K562 (cell line): ENCODE results near the gene SPAG9. TPM values are rescaled to one million over a fixed set of nuclear protein-coding genes. Genes with fewer than 3 reads are reported as not detected.

Experiments
- ATAC-seq: fragments of 200-7000 bp; cut with Tn5 transposase; 3 replicates; pipeline ENCODE4 v1.9.1; 2020; ENCODE audit warnings: moderate library complexity
- BruUV-seq: library from RNA; stranded (reverse); fragments of 400-500 nt; replicated peaks from 2 replicates; lab custom pipeline; 2021; lab: Mats Ljungman, UMichigan
- CTCF ChIA-PET: fragments of 300-600 bp; formaldehyde crosslinking; extraction: SDS; loops from one replicate; lab custom pipeline; 2021; ENCODE audit warnings: low intra/inter-chr PET ratio; lab: Yijun Ruan, JAX
- POLR2A ChIA-PET: fragments of 300-600, 350-650 bp; sonication (Branson Sonifier 250); formaldehyde crosslinking; extraction: SDS; loops from one replicate; lab custom pipeline; 2021; ENCODE audit warnings: antibody characterized with exemption, inconsistent platforms; lab: Yijun Ruan, JAX
- DNase-seq, 4 experiments: peaks; one replicate each; pipeline versions ENCODE4 v3.0.0 to v3.0.0-alpha.2; 2011 to 2018; ENCODE audit warnings: low spot score in 3 of 4, mixed read lengths in 3 of 4; ENCODE audit errors: extremely low read depth in 1 of 4
- FAIRE-seq: peaks from 2 replicates; lab custom pipeline; 2011; peaks lifted over from hg19 to GRCh38; lab: Jason Lieb, UNC
- H2AFZ ChIP-seq: 2 replicates; pipeline ENCODE4 v1.6.0; 2011; ENCODE audit warnings: low read depth, low read length, control low read depth, inconsistent platforms
- H3K27ac ChIP-seq: fragments of 200-600 bp; 3 replicates; pipeline ENCODE4 v1.8.0; 2011; ENCODE audit warnings: low read depth, mild to moderate bottlenecking, control low read depth, inconsistent platforms, low read length, moderate library complexity, mixed read lengths; ENCODE audit errors: extremely low read depth
- H3K27me3 ChIP-seq, 2 experiments: fragments of 300-600 bp in 1 of 2; 2 replicates in 1 of 2; 3 replicates in 1 of 2; pipeline versions ENCODE4 v1.6.0 to v1.8.0; 2011; ENCODE audit warnings: inconsistent platforms in 2 of 2, low read length in 2 of 2, mild to moderate bottlenecking in 1 of 2, mixed read lengths in 1 of 2, moderate library complexity in 1 of 2; ENCODE audit not compliant: control insufficient read depth in 2 of 2, insufficient read depth in 2 of 2
- H3K36me3 ChIP-seq: fragments of 300-600 bp; 3 replicates; pipeline ENCODE4 v1.8.0; 2011; ENCODE audit warnings: mild to moderate bottlenecking, low read length, inconsistent platforms; ENCODE audit not compliant: control insufficient read depth, insufficient read depth
- H3K4me1 ChIP-seq, 2 experiments: fragments of 200-600 bp in 1 of 2; replicated peaks in 1 of 2; 2 replicates in 1 of 2; 3 replicates in 1 of 2; pipeline versions ENCODE4 v1.5.1 to v1.8.0; 2011; ENCODE audit warnings: inconsistent platforms in 2 of 2, low read length in 2 of 2, mild to moderate bottlenecking in 1 of 2, mixed read lengths in 1 of 2, moderate library complexity in 1 of 2; ENCODE audit not compliant: control insufficient read depth in 2 of 2, insufficient read depth in 2 of 2
- H3K4me2 ChIP-seq: 2 replicates; pipeline ENCODE4 v1.6.1; 2011; ENCODE audit warnings: low read length, control low read depth, inconsistent platforms, mixed read lengths; ENCODE audit not compliant: insufficient read depth
- H3K4me3 ChIP-seq: fragments of 200-600 bp; sonication (generic), shearing (Covaris generic); 2 replicates; pipeline ENCODE4 v1.5.1; 2016; ENCODE audit warnings: control low read depth, inconsistent platforms
- H3K79me2 ChIP-seq: fragments of 200-600 bp; 3 replicates; pipeline ENCODE4 v1.8.0; 2011; ENCODE audit warnings: low read length, inconsistent platforms; ENCODE audit not compliant: control insufficient read depth, insufficient read depth
- H3K9ac ChIP-seq, 2 experiments: 2 replicates each; pipeline versions ENCODE4 v1.6.0 to v1.6.1; 2011; ENCODE audit warnings: low read depth in 2 of 2, low read length in 2 of 2, control low read depth in 1 of 2, inconsistent platforms in 1 of 2, mild to moderate bottlenecking in 1 of 2, mixed read lengths in 1 of 2; ENCODE audit not compliant: insufficient read depth in 1 of 2
- H3K9me1 ChIP-seq: one replicate; pipeline ENCODE4 v1.6.0; 2011; ENCODE audit warnings: inconsistent platforms, mild to moderate bottlenecking, low read length, moderate library complexity; ENCODE audit not compliant: control insufficient read depth, insufficient read depth
- H3K9me3 ChIP-seq: replicated peaks from 2 replicates; pipeline ENCODE4 v1.5.1; 2011; ENCODE audit warnings: low read depth, low read length, inconsistent platforms; ENCODE audit not compliant: control insufficient read depth, insufficient read depth
- H4K20me1 ChIP-seq: replicated peaks from 2 replicates; pipeline ENCODE4 v1.6.1; 2011; ENCODE audit warnings: low read length, inconsistent platforms, mixed read lengths; ENCODE audit not compliant: control insufficient read depth, insufficient read depth
- ATF7 ChIP-seq: fragments of 450-650 bp; IDR thresholded peaks from 2 replicates; pipeline ENCODE4 v1.7.1; 2014; ENCODE audit warnings: mild to moderate bottlenecking, moderate library complexity
- BRD4 ChIP-seq: fragments of 200-600 bp; sonication (generic); IDR thresholded peaks from 2 replicates; pipeline ENCODE4 v1.6.1; 2017; ENCODE audit warnings: inconsistent platforms
- DPF2 ChIP-seq: fragments of 450-650 bp; IDR thresholded peaks from 2 replicates; pipeline ENCODE4 v1.6.1; 2016
- EHMT2 ChIP-seq: fragments of 450-650 bp; IDR thresholded peaks from 2 replicates; pipeline ENCODE4 v1.6.1; 2018; ENCODE audit warnings: antibody characterized with exemption
- ELF1 ChIP-seq: fragments of 200-800 bp; sonication (Bioruptor generic); IDR thresholded peaks from 2 replicates; pipeline ENCODE4 v1.6.1; 2016; ENCODE audit warnings: missing genetic modification characterization, missing compliant biosample characterization
- LARP7 ChIP-seq: fragments of 450-650 bp; IDR thresholded peaks from 2 replicates; pipeline ENCODE4 v1.6.1; 2016
- MTA1 ChIP-seq: fragments of 450-650 bp; IDR thresholded peaks from 2 replicates; pipeline ENCODE4 v1.6.1; 2017; ENCODE audit warnings: borderline replicate concordance
- MYC ChIP-seq, 2 experiments: fragments of 250-450 bp in 1 of 2; sonication (Bioruptor Pico) in 1 of 2; IDR thresholded peaks; 2 replicates each; pipeline versions ENCODE4 v1.5.1 to v1.6.1; 2012 to 2021; ENCODE audit warnings: low read depth in 2 of 2, borderline replicate concordance in 1 of 2, improper control_type of control experiment in 1 of 2, low read length in 1 of 2, mild to moderate bottlenecking in 1 of 2, moderate library complexity in 1 of 2
- POLR3G ChIP-seq: IDR thresholded peaks from 2 replicates; pipeline ENCODE4 v1.6.1; 2011; ENCODE audit not compliant: insufficient read length, insufficient replicate concordance; ENCODE audit errors: extremely low read depth
- PRMT5 ChIP-seq: sonication (generic); formaldehyde crosslinking; IDR thresholded peaks from 2 replicates; pipeline ENCODE4 v1.5.0; 2020; ENCODE audit warnings: missing genetic modification reagents
- SNRNP70 ChIP-seq: fragments of 200-400 bp; formaldehyde crosslinking; optimal IDR thresholded peaks from 2 replicates; pipeline ENCODE3; 2017; ENCODE audit warnings: low read depth, low read length
- ZNF609 ChIP-seq: sonication (generic); formaldehyde crosslinking; IDR thresholded peaks from 2 replicates; pipeline ENCODE4 v1.8.1; 2023; ENCODE audit warnings: missing genetic modification reagents, mild to moderate bottlenecking, borderline replicate concordance
- WGBS: fragments of 100-300 bp; shearing (Covaris generic); methylation state at CpG from one replicate; pipeline ENCODE4 v1.1.6; 2016; ENCODE audit warnings: low coverage, mixed read lengths; ENCODE audit not compliant: insufficient coverage; ENCODE audit errors: missing lambda C conversion rate; 5-methylcytosine and 5-hydroxymethylcytosine counted together
- in situ Hi-C: fragments of 300-500 bp; cut with MboI; formaldehyde crosslinking; loops from 4 replicates; pipeline ENCODE4 v1.15.0; 2018; ENCODE audit warnings: inconsistent platforms, mixed read lengths
- intact Hi-C: fragments of 100-400 bp; cut with micrococcal nuclease; formaldehyde crosslinking; loops from 2 replicates; pipeline ENCODE4 v1.14.2; 2022
- polyA plus RNA-seq, 8 experiments: library from polyadenylated mRNA; depleted of rRNA in 4 of 8; stranded (reverse) in 5 of 8; unstranded in 3 of 8; fragments of >200 nt; fragmentation: Nextera tagmentation in 2 of 8; fragmentation: Illumina TruSeq in 1 of 8; extraction: Ambion mirVana in 2 of 8; extraction: Trizol in 1 of 8; gene quantifications; 2 replicates each; pipeline versions ENCODE4 v1.2.1 to v1.2.3, GENCODE V29; 2011 to 2014; ENCODE audit warnings: inconsistent platforms in 1 of 8, missing spikeins in 1 of 8
- total RNA-seq, 7 experiments: library from RNA; depleted of rRNA in 6 of 7; stranded (reverse); fragments of >200 nt in 6 of 7; fragmentation: Illumina TruSeq in 2 of 7; extraction: Trizol in 2 of 7; gene quantifications; 2 replicates each; pipeline versions ENCODE4 v1.2.1 to v1.2.3, GENCODE V29; 2011 to 2021; ENCODE audit warnings: low replicate concordance in 1 of 7
- TF ChIP-seq, protein P1 (sequence below): fragments of 250-450 bp; sonication (Bioruptor Pico); IDR thresholded peaks from 2 replicates; pipeline ENCODE4 v1.8.0; 2022; ENCODE audit warnings: inconsistent platforms, mild to moderate bottlenecking, moderate library complexity, borderline replicate concordance

The SPAG9 gene
- total and polyA plus RNA-seq, 9 of the 15 experiments (the other 6 are each of a cell fraction or from before 2014, with no cell fraction given) = 12.2 to 99.2 (median 58.2) TPM

- TF ChIP-seq MYC (IDR thresholded peaks at IDR 0.05; ENCODE audit: low read depth, low read length) = no peak
- TF ChIP-seq MYC (CRISPR knock-in tag; IDR thresholded peaks at IDR 0.05; ENCODE audit: borderline replicate concordance, low read depth) = no peak
- 0 out of 2 replicates have a peak, but pooled peaks have one; percentile 21 for TF ChIP-seq DPF2
- no peak for TF ChIP-seq BRD4
- no peak for TF ChIP-seq MTA1
- peak; percentile 43; the same call in 1 of the 2 replicates for TF ChIP-seq EHMT2
Measured at GRCh38 chr17:51079049-51079448, 41.6 kb downstream of the SPAG9 start (continued).

GRCh38 chr17:51078009-51078592, 42.6 kb downstream of the SPAG9 start:
- BruUV-seq = no TSS peak
- H3K9me3 ChIP-seq = no peaks in the 10 kb centered on the region
- ATAC-seq (no peak), FAIRE-seq (no peak), DNase-seq (no peak)
- no peak overlapping the region for H3K4me2 ChIP-seq
- ChIA-PET CTCF (no interaction called here), POLR2A (interaction anchor here (0.6 to 1.0 kb wide), 5 partner anchors 11 to 215 kb away, joined by 3 to 5 read pairs (median 3); no protein-coding TSS in a partner anchor)
- intact Hi-C loops (no loop called here), in situ Hi-C loops (no loop called here)
- H3K4me3 ChIP-seq = no peak overlapping the region
- no peak overlapping the region for H3K27ac ChIP-seq
- H3K79me2 ChIP-seq = peaks cover 28% of the 10 kb centered on the region
- WGBS = 97% methylated on average over 5 of the region's 5 CpGs
- H4K20me1 ChIP-seq = 0 out of 2 replicates have a peak, but pooled peaks cover 3% of the 10 kb centered on the region
- H3K4me1 ChIP-seq = no peaks in the 10 kb centered on the region
- H3K36me3 ChIP-seq = peaks cover 48% of the 10 kb centered on the region
- H3K9me1 ChIP-seq = no peaks in the 10 kb centered on the region
- no peak overlapping the region for H2AFZ ChIP-seq
- no peak overlapping the region for H3K9ac ChIP-seq
- no peaks in the 10 kb centered on the region for H3K27me3 ChIP-seq
- no peak for TF ChIP-seq SNRNP70
- no peak for TF ChIP-seq POLR3G
- TF ChIP-seq ZNF609 (CRISPR knock-in tag) = no peak
- TF ChIP-seq ELF1 (tag) = no peak
- no peak for TF ChIP-seq PRMT5 (CRISPR knock-in tag)
- no peak for TF ChIP-seq LARP7
- no peak for TF ChIP-seq ATF7
- TF ChIP-seq, protein P1, sequence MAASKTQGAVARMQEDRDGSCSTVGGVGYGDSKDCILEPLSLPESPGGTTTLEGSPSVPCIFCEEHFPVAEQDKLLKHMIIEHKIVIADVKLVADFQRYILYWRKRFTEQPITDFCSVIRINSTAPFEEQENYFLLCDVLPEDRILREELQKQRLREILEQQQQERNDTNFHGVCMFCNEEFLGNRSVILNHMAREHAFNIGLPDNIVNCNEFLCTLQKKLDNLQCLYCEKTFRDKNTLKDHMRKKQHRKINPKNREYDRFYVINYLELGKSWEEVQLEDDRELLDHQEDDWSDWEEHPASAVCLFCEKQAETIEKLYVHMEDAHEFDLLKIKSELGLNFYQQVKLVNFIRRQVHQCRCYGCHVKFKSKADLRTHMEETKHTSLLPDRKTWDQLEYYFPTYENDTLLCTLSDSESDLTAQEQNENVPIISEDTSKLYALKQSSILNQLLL (CRISPR knock-in tag) = no peak
